ELR (cell line): ENCODE data around the gene ARRB2.
"Not testable (repeated sequence)": the region's sequence is repeated elsewhere in the genome, so short reads cannot be mapped to it uniquely, and the experiment has no call there.

Experiments used
- DNase-seq: peaks from one replicate; pipeline ENCODE4 v3.0.0-alpha.2; 2015; ENCODE audit warnings: low read depth

The ARRB2 gene

GRCh38 chr17:4703330-4703691 lies 7.1 kb upstream of the ARRB2 start:
- peak; percentile 34 for DNase-seq

- not testable (repeated sequence) for DNase-seq
Observed at GRCh38 chr17:4704574-4704907, 5.9 kb upstream of the ARRB2 start.

- DNase-seq: no peak
Observed at GRCh38 chr17:4704991-4705390, 5.4 kb upstream of the ARRB2 start.

GRCh38 chr17:4706121-4706520 lies 4.3 kb upstream of the ARRB2 start:
- peak; percentile 87 for DNase-seq

- DNase-seq: peak; percentile 30
Observed at GRCh38 chr17:4708436-4708835, 2.0 kb upstream of the ARRB2 start.

- no peak for DNase-seq
Observed at GRCh38 chr17:4710693-4711634, 532 bp downstream of the ARRB2 start.

GRCh38 chr17:4711661-4712181 lies 1.3 kb downstream of the ARRB2 start:
- no peak for DNase-seq

- no peak for DNase-seq
Observed at GRCh38 chr17:4712526-4712925, 2.1 kb downstream of the ARRB2 start.

- DNase-seq: not testable (repeated sequence)
Observed at GRCh38 chr17:4714340-4715062, 4.1 kb downstream of the ARRB2 start.

GRCh38 chr17:4715063-4715744 lies 4.8 kb downstream of the ARRB2 start:
- no peak for DNase-seq

GRCh38 chr17:4716081-4716480 lies 5.6 kb downstream of the ARRB2 start:
- no peak for DNase-seq

GRCh38 chr17:4717791-4718190 lies 7.4 kb downstream of the ARRB2 start:
- no peak for DNase-seq

GRCh38 chr17:4718276-4718675 lies 7.8 kb downstream of the ARRB2 start:
- DNase-seq: no peak

- no peak for DNase-seq
Observed at GRCh38 chr17:4719146-4719545, 8.7 kb downstream of the ARRB2 start.

GRCh38 chr17:4719684-4720221 lies 9.3 kb downstream of the ARRB2 start:
- DNase-seq: no peak

GRCh38 chr17:4720787-4721186 lies 10.4 kb downstream of the ARRB2 start:
- no peak for DNase-seq

GRCh38 chr17:4721203-4722135 lies 11.0 kb downstream of the ARRB2 start:
- no peak for DNase-seq

GRCh38 chr17:4722678-4723240 lies 12.3 kb downstream of the ARRB2 start:
- DNase-seq: no peak

- no peak for DNase-seq
Observed at GRCh38 chr17:4724650-4725049, 14.2 kb downstream of the ARRB2 start.

- DNase-seq: no peak
Observed at GRCh38 chr17:4725646-4726310, 15.3 kb downstream of the ARRB2 start.
